Chondrocyte (in vitro differentiated cells): ENCODE data around the gene RNF167. TPM values are rescaled to one million over a fixed set of nuclear protein-coding genes. Genes with fewer than 3 reads are reported as not detected.
"Not testable (repeated sequence)": the region's sequence is repeated elsewhere in the genome, so short reads cannot be mapped to it uniquely, and the experiment has no call there.

Source experiments
- DNase-seq: peaks from one replicate; pipeline ENCODE4 v3.0.0; 2021; ENCODE audit warnings: mixed read lengths, low spot score
- H3K27ac Mint-ChIP-seq: one replicate; pipeline ENCODE4 v1.8.0; 2021; ENCODE audit warnings: mild to moderate bottlenecking, moderate library complexity, mixed read lengths; ENCODE audit not compliant: unreplicated experiment
- H3K27me3 Mint-ChIP-seq: 2 replicates; pipeline ENCODE4 v1.8.0; 2021; ENCODE audit warnings: low read depth, mixed read lengths
- H3K36me3 Mint-ChIP-seq: 2 replicates; pipeline ENCODE4 v1.8.0; 2021; ENCODE audit warnings: low read depth, mixed read lengths
- H3K4me1 Mint-ChIP-seq: 2 replicates; pipeline ENCODE4 v1.8.0; 2021; ENCODE audit warnings: low read depth, mild to moderate bottlenecking, mixed read lengths
- H3K4me3 Mint-ChIP-seq: one replicate; pipeline ENCODE4 v1.8.0; 2021; ENCODE audit warnings: mild to moderate bottlenecking, moderate library complexity, mixed read lengths; ENCODE audit not compliant: unreplicated experiment
- H3K9me3 Mint-ChIP-seq: 2 replicates; pipeline ENCODE4 v1.8.0; 2021; ENCODE audit warnings: low read depth, mixed read lengths
- total RNA-seq: library from RNA; stranded (reverse); gene quantifications from 3 replicates; pipeline ENCODE4 v1.2.1, GENCODE V29; 2021
- TF ChIP-seq, protein P1 (sequence below): fragments of 200-600 bp; sonication (generic); IDR thresholded peaks from 2 replicates; pipeline ENCODE4 v1.5.0; 2021; ENCODE audit warnings: antibody characterized with exemption, mild to moderate bottlenecking, moderate library complexity

Gene RNF167
- total RNA-seq, 1 donor from 2014 or later, result 74.5 TPM

DNA sequence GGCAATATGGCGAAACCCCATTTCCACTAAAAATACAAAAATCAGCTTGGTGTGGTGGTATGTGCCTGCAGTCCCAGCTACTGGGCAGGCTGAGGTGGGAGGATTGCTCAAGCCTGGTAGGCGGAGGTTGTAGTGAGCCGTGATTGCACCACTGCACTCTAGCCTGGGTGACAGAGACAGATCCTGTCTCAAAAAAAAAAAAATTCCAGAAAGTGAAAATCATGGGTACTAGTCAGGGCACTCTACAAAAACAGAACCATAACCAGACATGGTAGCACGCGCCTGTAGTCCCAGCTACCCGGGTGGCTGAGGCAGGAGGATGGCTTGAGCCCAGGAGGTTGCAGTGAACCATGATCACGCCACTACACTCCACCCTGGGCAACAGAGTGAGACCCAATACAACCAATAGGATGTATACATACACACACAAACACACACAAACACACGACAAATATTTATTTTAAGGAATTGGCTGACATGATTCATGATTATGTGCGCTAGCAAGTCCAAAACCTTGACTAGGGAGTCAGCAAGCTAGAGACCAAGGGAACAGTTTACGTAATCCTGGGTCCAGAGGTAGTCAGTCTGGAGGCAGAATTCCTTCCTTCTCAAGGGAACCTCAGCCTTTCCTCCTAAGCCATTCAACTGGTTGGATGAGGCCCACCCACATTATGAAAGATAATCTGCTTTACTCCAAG, 19.6 kb upstream of the RNF167 start:
- H3K4me3 Mint-ChIP-seq, result no peak overlapping the region
- H3K9me3 Mint-ChIP-seq, result no peaks in the 10 kb centered on the region
- TF ChIP-seq, protein P1, sequence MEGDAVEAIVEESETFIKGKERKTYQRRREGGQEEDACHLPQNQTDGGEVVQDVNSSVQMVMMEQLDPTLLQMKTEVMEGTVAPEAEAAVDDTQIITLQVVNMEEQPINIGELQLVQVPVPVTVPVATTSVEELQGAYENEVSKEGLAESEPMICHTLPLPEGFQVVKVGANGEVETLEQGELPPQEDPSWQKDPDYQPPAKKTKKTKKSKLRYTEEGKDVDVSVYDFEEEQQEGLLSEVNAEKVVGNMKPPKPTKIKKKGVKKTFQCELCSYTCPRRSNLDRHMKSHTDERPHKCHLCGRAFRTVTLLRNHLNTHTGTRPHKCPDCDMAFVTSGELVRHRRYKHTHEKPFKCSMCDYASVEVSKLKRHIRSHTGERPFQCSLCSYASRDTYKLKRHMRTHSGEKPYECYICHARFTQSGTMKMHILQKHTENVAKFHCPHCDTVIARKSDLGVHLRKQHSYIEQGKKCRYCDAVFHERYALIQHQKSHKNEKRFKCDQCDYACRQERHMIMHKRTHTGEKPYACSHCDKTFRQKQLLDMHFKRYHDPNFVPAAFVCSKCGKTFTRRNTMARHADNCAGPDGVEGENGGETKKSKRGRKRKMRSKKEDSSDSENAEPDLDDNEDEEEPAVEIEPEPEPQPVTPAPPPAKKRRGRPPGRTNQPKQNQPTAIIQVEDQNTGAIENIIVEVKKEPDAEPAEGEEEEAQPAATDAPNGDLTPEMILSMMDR, result no peak
- H3K4me1 Mint-ChIP-seq, result no peaks in the 10 kb centered on the region
- no peak overlapping the region for H3K27ac Mint-ChIP-seq
- H3K36me3 Mint-ChIP-seq, result no peaks in the 10 kb centered on the region
- no peaks in the 10 kb centered on the region for H3K27me3 Mint-ChIP-seq
- no peak for DNase-seq

DNA sequence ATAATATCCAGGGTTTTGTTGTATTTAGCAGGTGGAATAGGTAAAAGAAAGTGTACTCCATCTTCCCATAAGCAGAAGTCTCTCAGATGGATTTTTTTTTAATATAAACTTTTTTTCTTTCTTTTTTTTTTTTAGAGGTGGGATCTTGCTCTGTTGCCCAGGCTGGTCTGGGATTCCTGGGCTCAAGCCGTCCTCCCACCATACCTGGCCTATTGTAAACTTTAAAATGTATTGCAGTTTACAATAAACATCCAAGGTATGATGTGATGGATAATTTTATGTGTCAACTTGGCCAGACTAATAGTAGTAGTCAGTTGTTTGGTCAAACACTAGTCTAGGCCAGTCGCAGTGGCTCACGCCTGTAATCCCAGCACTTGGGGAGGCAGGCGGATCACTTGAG, 18.7 kb upstream of the RNF167 start:
- H3K4me1 Mint-ChIP-seq, result no peaks in the 10 kb centered on the region
- TF ChIP-seq, protein P1, result no peak

DNA sequence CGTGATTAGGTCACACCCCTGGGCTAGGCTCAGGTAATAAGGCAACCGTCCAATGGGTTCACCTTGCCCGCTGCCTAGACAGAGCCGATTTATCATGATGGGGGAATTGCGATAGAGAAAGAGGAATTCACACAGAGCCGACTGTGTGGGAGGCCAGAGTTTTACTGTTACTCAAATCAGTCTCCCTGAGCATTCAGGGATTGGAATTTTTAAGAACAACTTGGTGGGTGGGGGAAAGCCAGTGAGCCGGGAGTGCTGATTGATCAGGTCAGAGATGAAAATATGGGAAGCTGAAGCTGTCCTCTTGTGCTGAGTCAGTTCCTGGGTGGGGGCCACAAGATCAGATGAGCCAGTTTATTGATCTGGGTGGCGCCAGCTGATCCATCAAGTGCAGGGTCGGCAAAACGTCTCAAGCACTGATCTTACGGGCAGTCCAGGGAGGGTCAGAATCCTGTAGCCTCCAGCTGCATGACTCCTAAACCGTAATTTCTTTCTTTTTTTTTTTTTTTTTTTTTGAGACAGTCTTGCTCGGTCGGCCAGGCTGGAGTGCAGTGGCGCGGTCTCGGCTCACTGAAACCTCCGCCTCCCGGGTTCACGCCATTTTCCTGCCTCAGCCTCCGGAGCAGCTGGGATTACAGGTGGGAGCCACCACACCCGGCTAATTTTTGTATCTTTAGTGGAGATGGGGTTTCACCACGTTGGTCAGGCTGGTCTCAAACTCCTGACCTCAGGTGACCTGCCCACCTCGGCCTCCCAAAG, 13.3 kb upstream of the RNF167 start:
- H3K4me3 Mint-ChIP-seq, H3K9me3 Mint-ChIP-seq, H3K4me1 Mint-ChIP-seq, DNase-seq, H3K27ac Mint-ChIP-seq, H3K36me3 Mint-ChIP-seq, H3K27me3 Mint-ChIP-seq: not testable (repeated sequence)

More for the DNA sequence above, 18.7 kb upstream of the RNF167 start:
- Mint-ChIP-seq H3K4me3 (no peak overlapping the region), H3K36me3 (no peaks in the 10 kb centered on the region), H3K27me3 (no peaks in the 10 kb centered on the region), H3K9me3 (no peaks in the 10 kb centered on the region), H3K27ac (no peak overlapping the region)
- no peak for DNase-seq

DNA sequence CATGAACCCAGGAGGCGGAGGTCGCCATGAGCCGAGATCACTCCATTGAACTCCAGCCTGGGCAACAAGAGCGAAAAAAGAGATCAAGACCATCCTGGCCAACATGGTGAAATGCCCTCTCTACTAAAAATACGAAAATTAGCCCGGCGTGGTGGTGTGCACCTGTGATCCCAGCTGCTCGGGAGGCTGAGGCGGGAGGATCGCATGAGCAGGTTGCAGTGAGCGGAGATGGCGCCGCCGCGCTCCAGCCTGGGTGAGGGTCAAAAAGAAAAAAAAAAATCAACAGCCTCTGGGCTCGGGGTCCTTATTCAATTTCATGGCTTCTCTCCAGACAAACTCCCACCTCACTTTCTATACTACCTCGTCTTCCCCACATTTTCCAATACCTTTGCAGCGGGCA, 11.2 kb upstream of the RNF167 start:
- DNase-seq, result no peak
- H3K4me1 Mint-ChIP-seq, result peaks cover under 1% of the 10 kb centered on the region
- TF ChIP-seq, protein P1, result no peak
- H3K4me3 Mint-ChIP-seq, result no peak overlapping the region
- no peak overlapping the region for H3K27ac Mint-ChIP-seq
- peaks cover 2% of the 10 kb centered on the region for H3K36me3 Mint-ChIP-seq
- H3K27me3 Mint-ChIP-seq, result no peaks in the 10 kb centered on the region
- H3K9me3 Mint-ChIP-seq, result no peaks in the 10 kb centered on the region

DNA sequence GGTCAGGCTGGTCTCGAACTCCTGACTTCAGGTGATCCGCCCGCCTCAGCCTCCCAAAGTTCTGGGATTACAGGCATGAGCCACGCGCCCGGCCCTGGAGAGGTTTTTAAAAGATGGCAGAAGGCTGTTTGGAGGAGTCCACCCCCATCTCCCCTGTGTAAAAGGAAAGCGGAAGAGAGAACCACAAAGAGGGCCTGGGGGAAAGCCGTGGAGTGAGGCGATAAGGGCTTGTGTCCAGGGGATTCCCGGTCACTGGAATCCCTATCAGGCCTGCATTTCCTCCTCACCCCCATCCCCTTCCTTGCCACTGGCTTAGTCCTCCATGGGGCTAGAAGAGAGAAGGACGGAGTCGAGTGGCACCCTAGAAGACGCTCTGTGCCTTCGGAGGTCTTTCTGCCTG, 8.1 kb upstream of the RNF167 start, which contains the start of gene GP1BA:
GP1BA (plus strand) TSS at position 315 of the 400 bp plus-strand sequence. CDS start 328 bp downstream, outside the sequence.
- Mint-ChIP-seq H3K4me3 (no peak within 1 kb of the TSS), H3K27ac (peak within 1 kb of the TSS; percentile 51), H3K27me3 (no peaks in the 10 kb centered on the region), H3K9me3 (no peaks in the 10 kb centered on the region), H3K4me1 (peaks cover 9% of the 10 kb centered on the region), H3K36me3 (peaks cover 2% of the 10 kb centered on the region)
- TF ChIP-seq, protein P1, result no peak
- DNase-seq, result no peak
